ENCODE results near the gene TMPRSS4.

GRCh38 chr11:118170882-118171268, 94.0 kb downstream of the TMPRSS4 start:
- TF ChIP-seq ZSCAN29 (CRISPR knock-in tag; conservative IDR thresholded peaks at IDR 0.05) (no peak), CTCF (CRISPR knock-in tag; IDR thresholded peaks at IDR 0.05) (no peak), GABPB1 (CRISPR knock-in tag; IDR thresholded peaks at IDR 0.05) (no peak), ZNF207 (IDR thresholded peaks at IDR 0.05; ENCODE audit: borderline replicate concordance) (no peak)

All from HepG2 (cell line).